Hepatocyte (in vitro differentiated cells): ENCODE results near the gene CSF1R. TPM values are rescaled to one million over a fixed set of nuclear protein-coding genes. Genes with fewer than 3 reads are reported as not detected.

Experiments
- DNase-seq: peaks from one replicate; pipeline ENCODE4 v3.0.0-alpha.2; 2016; ENCODE audit warnings: low spot score
- H2AFZ ChIP-seq: fragments of 200-600 bp; sonication (generic); 2 replicates; pipeline ENCODE4 v1.6.0; 2016; ENCODE audit warnings: antibody characterized with exemption, mild to moderate bottlenecking
- H3K27ac ChIP-seq: fragments of 200-600 bp; sonication (generic); 2 replicates; pipeline ENCODE4 v1.5.1; 2016; ENCODE audit warnings: mild to moderate bottlenecking
- H3K27me3 ChIP-seq: fragments of 200-600 bp; sonication (generic); 2 replicates; pipeline ENCODE4 v1.6.1; 2016
- H3K36me3 ChIP-seq: fragments of 200-600 bp; sonication (generic); replicated peaks from 2 replicates; pipeline ENCODE4 v1.5.1; 2016; ENCODE audit warnings: low read depth; ENCODE audit not compliant: insufficient read depth
- H3K4me1 ChIP-seq: fragments of 200-600 bp; sonication (generic); 2 replicates; pipeline ENCODE4 v1.5.1; 2016; ENCODE audit warnings: mild to moderate bottlenecking, moderate library complexity; ENCODE audit not compliant: insufficient read depth
- H3K4me2 ChIP-seq: fragments of 200-600 bp; sonication (generic); 2 replicates; pipeline ENCODE4 v1.6.0; 2016
- H3K4me3 ChIP-seq: fragments of 200-600 bp; sonication (generic); 2 replicates; pipeline ENCODE4 v1.5.1; 2016; ENCODE audit warnings: mild to moderate bottlenecking
- H3K79me2 ChIP-seq: fragments of 200-600 bp; sonication (generic); 2 replicates; pipeline ENCODE4 v1.6.0; 2017; ENCODE audit warnings: mild to moderate bottlenecking
- H3K9me2 ChIP-seq: fragments of 200-600 bp; sonication (generic); replicated peaks from 2 replicates; pipeline ENCODE4 v1.6.0; 2017; ENCODE audit warnings: mild to moderate bottlenecking; ENCODE audit not compliant: insufficient read depth
- H3K9me3 ChIP-seq: fragments of 200-600 bp; sonication (generic); 2 replicates; pipeline ENCODE4 v1.5.1; 2016; ENCODE audit warnings: low read depth, mild to moderate bottlenecking
- H4K20me1 ChIP-seq: fragments of 200-600 bp; sonication (generic); 2 replicates; pipeline ENCODE4 v1.6.0; 2016; ENCODE audit warnings: mild to moderate bottlenecking; ENCODE audit not compliant: insufficient read depth, poor library complexity, severe bottlenecking
- EZH2 ChIP-seq: fragments of 200-600 bp; sonication (generic); IDR thresholded peaks from 2 replicates; pipeline ENCODE4 v1.6.1; 2016; ENCODE audit warnings: antibody characterized with exemption, mild to moderate bottlenecking, borderline replicate concordance
- EZH2phosphoT487 ChIP-seq: fragments of 200-600 bp; sonication (generic); IDR thresholded peaks from one replicate; pipeline ENCODE4 v1.6.1; 2018; ENCODE audit warnings: antibody characterized with exemption, mild to moderate bottlenecking, low read depth, moderate library complexity; ENCODE audit not compliant: unreplicated experiment, severe bottlenecking
- WGBS: methylation state at CpG from one replicate; pipeline ENCODE4 v1.1.6; 2016; ENCODE audit warnings: low lambda C conversion rate; ENCODE audit errors: missing lambda C conversion rate; 5-methylcytosine and 5-hydroxymethylcytosine counted together
- polyA plus RNA-seq: library from polyadenylated mRNA; unstranded; fragments of >200 nt; fragmentation: Nextera tagmentation; extraction: Ambion mirVana; gene quantifications from 2 replicates; pipeline ENCODE4 v1.2.1, GENCODE V29; 2016
- total RNA-seq: library from RNA; depleted of rRNA; stranded (reverse); fragments of >200 nt; gene quantifications from 2 replicates; pipeline ENCODE4 v1.2.3, GENCODE V29; 2014
- TF ChIP-seq, protein P1 (sequence below): fragments of 200-600 bp; sonication (generic); IDR thresholded peaks from 2 replicates; pipeline ENCODE4 v1.5.1; 2016; ENCODE audit warnings: antibody characterized with exemption, mild to moderate bottlenecking; ENCODE audit not compliant: poor library complexity

CSF1R gene
- total and polyA plus RNA-seq, 2 experiments from 2014 or later, result 3.6 to 4.7 TPM

DNA sequence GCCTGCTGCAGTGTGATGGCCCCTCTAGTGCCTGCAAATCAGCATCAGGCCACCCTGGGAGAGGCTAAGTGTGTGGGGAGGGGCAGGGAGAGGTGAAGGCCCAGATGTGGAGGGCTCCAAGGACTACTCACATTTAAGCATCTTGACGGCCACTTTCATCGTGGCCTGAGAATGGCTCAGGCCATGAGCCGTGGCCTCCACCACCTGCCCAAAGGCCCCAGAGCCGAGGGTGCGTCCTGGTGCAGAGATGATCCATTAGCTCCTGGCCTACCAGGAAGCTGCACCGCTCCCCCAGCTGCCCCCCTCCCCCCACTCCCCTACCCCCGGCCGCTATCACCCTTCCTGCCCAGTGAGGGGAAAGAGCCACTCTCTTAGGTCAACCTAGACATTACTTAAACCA, 38.2 kb upstream of the CSF1R start:
- no peaks in the 10 kb centered on the region for H3K9me3 ChIP-seq
- H3K4me1 ChIP-seq, result peaks cover 4% of the 10 kb centered on the region
- no peak overlapping the region for H2AFZ ChIP-seq
- no peak for TF ChIP-seq EZH2phosphoT487
- TF ChIP-seq, protein P1, sequence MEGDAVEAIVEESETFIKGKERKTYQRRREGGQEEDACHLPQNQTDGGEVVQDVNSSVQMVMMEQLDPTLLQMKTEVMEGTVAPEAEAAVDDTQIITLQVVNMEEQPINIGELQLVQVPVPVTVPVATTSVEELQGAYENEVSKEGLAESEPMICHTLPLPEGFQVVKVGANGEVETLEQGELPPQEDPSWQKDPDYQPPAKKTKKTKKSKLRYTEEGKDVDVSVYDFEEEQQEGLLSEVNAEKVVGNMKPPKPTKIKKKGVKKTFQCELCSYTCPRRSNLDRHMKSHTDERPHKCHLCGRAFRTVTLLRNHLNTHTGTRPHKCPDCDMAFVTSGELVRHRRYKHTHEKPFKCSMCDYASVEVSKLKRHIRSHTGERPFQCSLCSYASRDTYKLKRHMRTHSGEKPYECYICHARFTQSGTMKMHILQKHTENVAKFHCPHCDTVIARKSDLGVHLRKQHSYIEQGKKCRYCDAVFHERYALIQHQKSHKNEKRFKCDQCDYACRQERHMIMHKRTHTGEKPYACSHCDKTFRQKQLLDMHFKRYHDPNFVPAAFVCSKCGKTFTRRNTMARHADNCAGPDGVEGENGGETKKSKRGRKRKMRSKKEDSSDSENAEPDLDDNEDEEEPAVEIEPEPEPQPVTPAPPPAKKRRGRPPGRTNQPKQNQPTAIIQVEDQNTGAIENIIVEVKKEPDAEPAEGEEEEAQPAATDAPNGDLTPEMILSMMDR, result no peak
- no peak for TF ChIP-seq EZH2
- H4K20me1 ChIP-seq, result no peaks in the 10 kb centered on the region
- H3K27ac ChIP-seq, result no peak overlapping the region
- no peak overlapping the region for H3K4me3 ChIP-seq
- DNase-seq, result no peak
- H3K79me2 ChIP-seq, result no peaks in the 10 kb centered on the region
- no peaks in the 10 kb centered on the region for H3K27me3 ChIP-seq
- 93% methylated on average over 5 of the region's 8 CpGs for WGBS
- no peak overlapping the region for H3K4me2 ChIP-seq
- no peaks in the 10 kb centered on the region for H3K9me2 ChIP-seq
- H3K36me3 ChIP-seq, result no peaks in the 10 kb centered on the region

- 91% methylated on average over 11 of the region's 11 CpGs for WGBS
- Histone ChIP-seq H3K9me2 (no peaks in the 10 kb centered on the region), H3K36me3 (no peaks in the 10 kb centered on the region), H3K4me3 (no peak overlapping the region), H3K27ac (no peak overlapping the region), H3K9me3 (no peaks in the 10 kb centered on the region), H2AFZ (no peak overlapping the region), H3K27me3 (no peaks in the 10 kb centered on the region), H3K79me2 (no peaks in the 10 kb centered on the region), H4K20me1 (no peaks in the 10 kb centered on the region), H3K4me1 (peaks cover 4% of the 10 kb centered on the region), H3K4me2 (no peak overlapping the region)
- DNase-seq, result no peak
- TF ChIP-seq, protein P1, result no peak
- no peak for TF ChIP-seq EZH2phosphoT487
- no peak for TF ChIP-seq EZH2
Observed at GRCh38 chr5:150124111-150124557, 37.8 kb upstream of the CSF1R start.

- H3K79me2 ChIP-seq, result no peaks in the 10 kb centered on the region
- H3K9me2 ChIP-seq, result no peaks in the 10 kb centered on the region
- no peak overlapping the region for H3K4me2 ChIP-seq
- H3K4me3 ChIP-seq, result no peak overlapping the region
- H3K4me1 ChIP-seq, result peaks cover 4% of the 10 kb centered on the region
- H4K20me1 ChIP-seq, result no peaks in the 10 kb centered on the region
- no peak for DNase-seq
- H3K27ac ChIP-seq, result no peak overlapping the region
- TF ChIP-seq, protein P1, result no peak
- TF ChIP-seq EZH2phosphoT487 (no peak), EZH2 (no peak)
- 90% methylated on average over 4 of the region's 4 CpGs for WGBS
- H3K36me3 ChIP-seq, result no peaks in the 10 kb centered on the region
- H3K9me3 ChIP-seq, result no peaks in the 10 kb centered on the region
- no peaks in the 10 kb centered on the region for H3K27me3 ChIP-seq
- no peak overlapping the region for H2AFZ ChIP-seq
Observed at GRCh38 chr5:150123542-150123941, 37.2 kb upstream of the CSF1R start.
